Adrenal gland (tissue), 12 donors: Measurements from ENCODE around the gene ZCCHC10. TPM values are rescaled to one million over a fixed set of nuclear protein-coding genes. Genes with fewer than 3 reads are reported as not detected.
"Not testable (repeated sequence)": the region's sequence is repeated elsewhere in the genome, so short reads cannot be mapped to it uniquely, and the experiment has no call there.

Experiments used
- DNase-seq, 7 donors: peaks; one replicate each; pipeline ENCODE4 v3.0.0-alpha.2; 2019 to 2020
- H3K27ac ChIP-seq, 5 donors: fragments of 200-600 bp; sonication (generic) in 4 of 5; 1 replicate in 3 of 5; 2 replicates in 2 of 5; pipeline versions ENCODE4 v1.5.1 to v1.8.0; 2016 to 2020; ENCODE audit warnings: mild to moderate bottlenecking in 1 of 5
- H3K27me3 ChIP-seq: fragments of 200-600 bp; 2 replicates; pipeline ENCODE4 v1.8.0; 2021
- H3K36me3 ChIP-seq, 2 donors: fragments of 200-600 bp; replicated peaks in 1 of 2; 1 replicate in 1 of 2; 2 replicates in 1 of 2; pipeline versions ENCODE4 v1.5.1 to v1.8.0; 2018 to 2022
- H3K4me1 ChIP-seq, 2 donors: fragments of 200-600 bp; replicated peaks in 1 of 2; 1 replicate in 1 of 2; 2 replicates in 1 of 2; pipeline versions ENCODE4 v1.5.1 to v1.8.0; 2018 to 2021
- H3K4me3 ChIP-seq, 4 donors: fragments of 200-600 bp; sonication (generic) in 3 of 4; one replicate each; pipeline ENCODE4 v1.5.1; 2016 to 2018
- H3K9me3 ChIP-seq, 3 donors: fragments of 200-600 bp; sonication (generic) in 1 of 3; replicated peaks in 1 of 3; 1 replicate in 2 of 3; 2 replicates in 1 of 3; pipeline versions ENCODE4 v1.5.1 to v1.8.0; 2016 to 2021
- CTCF ChIP-seq, 6 experiments: fragments of 450-650 bp in 4 of 6; fragments of 200-600 bp in 2 of 6; sonication (generic) in 1 of 6; IDR thresholded peaks; 1 replicate in 5 of 6; 2 replicates in 1 of 6; pipeline versions ENCODE4 v1.5.1 to v1.8.0; 2016 to 2021; ENCODE audit warnings: antibody characterized with exemption in 6 of 6, mild to moderate bottlenecking in 2 of 6, moderate library complexity in 1 of 6
- POLR2A ChIP-seq, 2 donors: fragments of 450-650 bp; IDR thresholded peaks; one replicate each; pipeline ENCODE4 v1.6.1; 2017; ENCODE audit warnings: antibody characterized with exemption in 2 of 2, mild to moderate bottlenecking in 2 of 2, moderate library complexity in 1 of 2
- WGBS, 4 donors: extraction: QIAGEN DNeasy Blood & Tissue Kit in 2 of 4; methylation state at CpG; one replicate each; pipeline versions ENCODE4 v1.1.5 to v1.1.7; 2013 to 2017; 5-methylcytosine and 5-hydroxymethylcytosine counted together
- intact Hi-C, 2 donors: fragments of 100-400 bp; cut with DNase I; formaldehyde crosslinking; loops; one replicate each; pipeline versions ENCODE4 v1.14.1 to v1.15.0; 2022 to 2023
- polyA plus RNA-seq, 3 donors: library from polyadenylated mRNA; stranded (reverse); fragments of 200-250 nt in 2 of 3; fragments of 350-450 nt in 1 of 3; fragmentation: Illumina TruSeq in 1 of 3; extraction: RNeasy Lipid Tissue Mini Kit (QIAGEN cat#74804) in 1 of 3; gene quantifications; one replicate each; pipeline ENCODE4 v1.2.3, GENCODE V29; 2013 to 2014
- total RNA-seq, 9 donors: library from RNA; depleted of rRNA in 4 of 9; stranded (reverse); fragments of >200 nt in 4 of 9; fragments of 120-200 nt in 1 of 9; fragmentation: NEBNext Ultra II Directional in 1 of 9; extraction: Animal tissue kit (Norgen Biotek cat#: 25700) in 1 of 9; gene quantifications; one replicate each; pipeline versions ENCODE4 v1.1.0 to v1.2.4, GENCODE V29; 2013 to 2023
- donor health status: healthy with polysubstance abuse.
- donor health status: Bipolar disorder and iron deficiency.
- donor health status: DM: yes; HTN: yes; CAD: no.
- donor health status: DM: no; HTN: no; CAD: no.
- donor health status: DM: no; HTN: no; CAD: no.
- donor health status: DM: yes; HTN: yes; CAD: no.

The ZCCHC10 gene
- total and polyA plus RNA-seq, 12 donors: 8.3 to 39.3 (median 18.2) TPM

- peaks cover 0 to 7% of the 10 kb centered on the region in 2 donors for H3K36me3 ChIP-seq
- intact Hi-C loops: no loop called here
- H3K4me1 ChIP-seq: no peaks in the 10 kb centered on the region
- no peak for DNase-seq
- H3K27ac ChIP-seq: no peak overlapping the region
- 73 to 100% (median 84%) methylated on average over 4 of the region's 4 CpGs for WGBS, 4 donors
- H3K9me3 ChIP-seq: no peaks in the 10 kb centered on the region
- TF ChIP-seq CTCF (IDR thresholded peaks at IDR 0.05) (no peak), POLR2A (IDR thresholded peaks at IDR 0.05) (no peak)
- H3K4me3 ChIP-seq: no peak overlapping the region
- H3K27me3 ChIP-seq: no peaks in the 10 kb centered on the region
Observed at GRCh38 chr5:133017964-133018363, 8.4 kb downstream of the ZCCHC10 start.

- H3K4me3 ChIP-seq: no peak overlapping the region
- WGBS, 4 donors: 90 to 95% (median 92%) methylated on average over 1 of the region's 1 CpG
- TF ChIP-seq POLR2A (IDR thresholded peaks at IDR 0.05): no peak
- no peak for TF ChIP-seq CTCF (IDR thresholded peaks at IDR 0.05)
- DNase-seq: peak in 1 of 7 donors; percentile 11
- intact Hi-C loops: no loop called here
- no peak overlapping the region for H3K27ac ChIP-seq
- H3K27me3 ChIP-seq: no peaks in the 10 kb centered on the region
- H3K4me1 ChIP-seq: no peaks in the 10 kb centered on the region
- H3K36me3 ChIP-seq: peaks cover 0 to 7% of the 10 kb centered on the region in 2 donors
- no peaks in the 10 kb centered on the region for H3K9me3 ChIP-seq
Observed at GRCh38 chr5:133015466-133015865, 10.9 kb downstream of the ZCCHC10 start.

GRCh38 chr5:133008455-133008854 lies 17.9 kb downstream of the ZCCHC10 start:
- 79 to 99% (median 83%) methylated on average over 5 to 6 of the region's 6 CpGs for WGBS, 4 donors
- H3K36me3 ChIP-seq: peaks cover 0 to 16% of the 10 kb centered on the region in 2 donors
- H3K4me3 ChIP-seq, H3K9me3 ChIP-seq, DNase-seq, H3K27me3 ChIP-seq, H3K27ac ChIP-seq, H3K4me1 ChIP-seq, intact Hi-C loops: not testable (repeated sequence)

- TF ChIP-seq CTCF (IDR thresholded peaks at IDR 0.05): no peak
- no peak for TF ChIP-seq POLR2A (IDR thresholded peaks at IDR 0.05)
- no peaks in the 10 kb centered on the region for H3K9me3 ChIP-seq
- no peak overlapping the region for H3K27ac ChIP-seq
- DNase-seq: no peak
- H3K36me3 ChIP-seq: peaks cover 0 to 25% of the 10 kb centered on the region in 2 donors
- no peaks in the 10 kb centered on the region for H3K4me1 ChIP-seq
- intact Hi-C loops: no loop called here
- no peaks in the 10 kb centered on the region for H3K27me3 ChIP-seq
- H3K4me3 ChIP-seq: no peak overlapping the region
- 77 to 84% (median 80%) methylated on average over 1 of the region's 1 CpG for WGBS, 4 donors
Observed at GRCh38 chr5:133006653-133007052, 19.7 kb downstream of the ZCCHC10 start.

- TF ChIP-seq POLR2A (IDR thresholded peaks at IDR 0.05): no peak
- no peak for TF ChIP-seq CTCF (IDR thresholded peaks at IDR 0.05)
- no peak for DNase-seq
- WGBS, 4 donors: 39 to 88% (median 58%) methylated on average over 2 of the region's 2 CpGs
- Histone ChIP-seq H3K27me3 (no peaks in the 10 kb centered on the region), H3K9me3 (no peaks in the 10 kb centered on the region), H3K4me3 (no peak overlapping the region), H3K36me3 (peaks cover 0 to 11% of the 10 kb centered on the region in 2 donors), H3K4me1 (no peaks in the 10 kb centered on the region), H3K27ac (no peak overlapping the region)
- intact Hi-C loops: no loop called here
Observed at GRCh38 chr5:132999246-132999645, 27.1 kb downstream of the ZCCHC10 start.
